ENCODE data around the gene USP6NL. TPM values are rescaled to one million over a fixed set of nuclear protein-coding genes. Genes with fewer than 3 reads are reported as not detected.

USP6NL gene
- total RNA-seq, 1 experiment from 2014 or later = 27.5 TPM

GRCh38 chr10:11416974-11417373 is 194.5 kb downstream of the USP6NL start:
- intact Hi-C loops (cut with micrococcal nuclease; ENCODE audit: unreplicated experiment) = no loop called here
- Mint-ChIP-seq H3K27me3 (ENCODE audit: unreplicated experiment) (peaks cover 48% of the 10 kb centered on the region), H3K4me3 (ENCODE audit: low read depth, unreplicated experiment) (no peak overlapping the region), H3K4me1 (ENCODE audit: low read depth, unreplicated experiment) (no peaks in the 10 kb centered on the region), H3K36me3 (ENCODE audit: insufficient read depth, unreplicated experiment) (no peaks in the 10 kb centered on the region), H3K9me3 (ENCODE audit: low read depth, unreplicated experiment) (peaks cover 11% of the 10 kb centered on the region), H3K27ac (ENCODE audit: unreplicated experiment) (no peak overlapping the region)
- CTCF ChIA-PET = interaction anchor here (0.7 kb wide), 1 partner anchor 43 kb away, joined by 3 read pairs; no protein-coding TSS in a partner anchor
- TF ChIP-seq CTCF (IDR thresholded peaks at IDR 0.05; ENCODE audit: unreplicated experiment) = no peak
- no peak for DNase-seq
- no TSS peak for BruUV-seq (replicated peaks)

- peaks cover 9% of the 10 kb centered on the region for H3K9me3 Mint-ChIP-seq (ENCODE audit: low read depth, unreplicated experiment)
- no peak for DNase-seq
- no TSS peak for BruUV-seq (replicated peaks)
- CTCF ChIA-PET = no interaction called here
- H3K27ac Mint-ChIP-seq (ENCODE audit: unreplicated experiment) = no peak overlapping the region
- TF ChIP-seq CTCF (IDR thresholded peaks at IDR 0.05; ENCODE audit: unreplicated experiment) = no peak
- no peaks in the 10 kb centered on the region for H3K36me3 Mint-ChIP-seq (ENCODE audit: insufficient read depth, unreplicated experiment)
- intact Hi-C loops (cut with micrococcal nuclease; ENCODE audit: unreplicated experiment) = no loop called here
- H3K4me3 Mint-ChIP-seq (ENCODE audit: low read depth, unreplicated experiment) = no peak overlapping the region
- H3K27me3 Mint-ChIP-seq (ENCODE audit: unreplicated experiment) = peaks cover 44% of the 10 kb centered on the region
- no peaks in the 10 kb centered on the region for H3K4me1 Mint-ChIP-seq (ENCODE audit: low read depth, unreplicated experiment)
Observed at GRCh38 chr10:11415095-11415494, 196.4 kb downstream of the USP6NL start.

- DNase-seq = no peak
- Mint-ChIP-seq H3K36me3 (ENCODE audit: insufficient read depth, unreplicated experiment) (no peaks in the 10 kb centered on the region), H3K4me3 (ENCODE audit: low read depth, unreplicated experiment) (no peak overlapping the region), H3K4me1 (ENCODE audit: low read depth, unreplicated experiment) (no peaks in the 10 kb centered on the region), H3K9me3 (ENCODE audit: low read depth, unreplicated experiment) (peaks cover 6% of the 10 kb centered on the region), H3K27ac (ENCODE audit: unreplicated experiment) (no peak overlapping the region), H3K27me3 (ENCODE audit: unreplicated experiment) (peaks cover 45% of the 10 kb centered on the region)
- TF ChIP-seq CTCF (IDR thresholded peaks at IDR 0.05; ENCODE audit: unreplicated experiment) = no peak
- intact Hi-C loops (cut with micrococcal nuclease; ENCODE audit: unreplicated experiment) = no loop called here
- no TSS peak for BruUV-seq (replicated peaks)
- CTCF ChIA-PET = no interaction called here
Observed at GRCh38 chr10:11414314-11415038, 197.0 kb downstream of the USP6NL start.

- intact Hi-C loops (cut with micrococcal nuclease; ENCODE audit: unreplicated experiment) = no loop called here
- CTCF ChIA-PET = no interaction called here
- H3K36me3 Mint-ChIP-seq (ENCODE audit: insufficient read depth, unreplicated experiment) = no peaks in the 10 kb centered on the region
- peaks cover 56% of the 10 kb centered on the region for H3K27me3 Mint-ChIP-seq (ENCODE audit: unreplicated experiment)
- DNase-seq = no peak
- H3K4me1 Mint-ChIP-seq (ENCODE audit: low read depth, unreplicated experiment) = no peaks in the 10 kb centered on the region
- no peak overlapping the region for H3K27ac Mint-ChIP-seq (ENCODE audit: unreplicated experiment)
- no TSS peak for BruUV-seq (replicated peaks)
- peaks cover 4% of the 10 kb centered on the region for H3K9me3 Mint-ChIP-seq (ENCODE audit: low read depth, unreplicated experiment)
- H3K4me3 Mint-ChIP-seq (ENCODE audit: low read depth, unreplicated experiment) = no peak overlapping the region
- no peak for TF ChIP-seq CTCF (IDR thresholded peaks at IDR 0.05; ENCODE audit: unreplicated experiment)
Observed at GRCh38 chr10:11411926-11412545, 199.4 kb downstream of the USP6NL start.

All from Calu3 (cell line).